HG03460 (cell line): ENCODE measurements around the gene CD40.

Experiments used
- ATAC-seq: cut with Tn5 transposase; IDR thresholded peaks from one replicate; pipeline ENCODE4 v1.9.1; 2021; ENCODE audit not compliant: unreplicated experiment

Gene CD40

GRCh38 chr20:46145713-46146112 is 27.6 kb downstream of the CD40 start:
- no peak for ATAC-seq

- ATAC-seq, result no peak
Observed at GRCh38 chr20:46148313-46149208, 30.4 kb downstream of the CD40 start.

GRCh38 chr20:46150943-46151342 is 32.8 kb downstream of the CD40 start:
- ATAC-seq, result no peak

DNA sequence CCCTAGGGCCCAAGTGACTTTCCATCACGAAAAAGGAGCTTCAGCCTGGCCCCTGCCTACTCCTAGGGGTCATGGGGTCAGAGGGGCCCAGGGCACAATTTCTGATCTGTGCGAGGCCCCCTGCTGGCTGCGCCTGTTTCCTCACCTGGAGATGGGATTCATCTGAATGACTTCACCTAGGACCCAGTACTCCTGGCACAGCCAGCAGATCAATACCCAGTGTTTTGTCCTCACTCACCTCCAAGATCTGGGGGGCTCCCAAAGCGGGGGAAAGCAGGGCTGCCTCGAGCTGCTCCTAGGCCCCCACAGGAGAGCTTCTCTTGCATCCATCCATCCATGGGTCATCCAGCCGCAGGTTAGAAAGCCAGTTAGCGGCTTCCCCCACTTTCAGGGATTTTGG is 33.8 kb downstream of the CD40 start:
- no peak for ATAC-seq

DNA sequence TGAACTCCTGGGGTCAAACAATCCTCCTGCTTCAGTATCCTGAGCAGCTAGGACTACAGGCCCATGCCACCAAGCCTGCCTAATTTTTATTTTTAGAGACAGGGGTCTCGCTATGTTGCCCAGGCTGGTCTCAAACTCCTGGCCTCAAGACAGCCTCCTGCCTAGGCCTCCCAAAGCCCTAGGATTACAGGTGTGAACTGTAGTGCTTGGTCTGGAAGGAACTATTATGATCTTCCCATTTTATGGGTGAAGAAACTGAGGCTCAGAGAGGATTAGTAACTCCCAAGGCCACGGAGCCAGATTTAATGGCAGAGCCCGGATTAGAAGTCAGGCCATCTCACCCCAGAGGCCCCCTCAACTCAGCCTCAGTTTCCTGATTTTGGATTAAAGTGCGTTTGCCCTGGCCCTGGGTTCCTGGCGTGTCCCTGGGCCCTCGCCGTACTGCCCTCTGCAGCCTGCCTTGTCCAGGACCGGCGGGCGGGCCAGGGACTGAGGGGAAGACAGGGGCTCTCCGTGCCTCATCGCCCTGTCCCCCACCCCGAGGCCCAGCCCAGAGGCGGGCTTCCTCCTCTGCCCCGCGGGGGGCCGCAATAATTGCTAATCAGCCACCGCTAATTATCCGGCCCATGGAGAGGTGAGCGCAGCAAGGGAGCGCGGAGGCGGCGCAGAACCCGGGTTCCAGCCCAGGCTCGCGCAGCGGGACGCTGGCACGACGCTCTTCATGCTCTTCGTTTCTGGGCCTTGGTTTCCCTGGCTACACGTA is 34.9 kb downstream of the CD40 start:
- no peak for ATAC-seq

DNA sequence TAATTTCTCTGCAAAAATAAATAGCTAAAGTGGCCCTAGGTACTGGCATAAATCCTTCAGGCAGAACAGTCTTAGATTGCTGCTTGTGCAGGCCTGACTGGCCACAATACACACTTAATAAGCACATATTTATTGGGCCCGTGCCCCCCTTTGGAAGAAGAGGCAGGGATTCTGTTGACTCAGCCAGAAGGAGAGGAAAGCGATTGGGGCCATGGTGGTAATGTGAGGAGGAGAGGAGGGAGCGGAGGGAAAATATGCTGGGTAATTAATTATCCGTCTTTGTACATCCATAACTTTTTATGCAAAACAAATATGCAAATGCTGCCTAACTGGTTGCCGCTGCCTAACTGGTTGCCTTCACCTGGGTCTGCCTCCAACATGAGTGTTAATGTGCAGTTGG is 36.2 kb downstream of the CD40 start:
- no peak for ATAC-seq

DNA sequence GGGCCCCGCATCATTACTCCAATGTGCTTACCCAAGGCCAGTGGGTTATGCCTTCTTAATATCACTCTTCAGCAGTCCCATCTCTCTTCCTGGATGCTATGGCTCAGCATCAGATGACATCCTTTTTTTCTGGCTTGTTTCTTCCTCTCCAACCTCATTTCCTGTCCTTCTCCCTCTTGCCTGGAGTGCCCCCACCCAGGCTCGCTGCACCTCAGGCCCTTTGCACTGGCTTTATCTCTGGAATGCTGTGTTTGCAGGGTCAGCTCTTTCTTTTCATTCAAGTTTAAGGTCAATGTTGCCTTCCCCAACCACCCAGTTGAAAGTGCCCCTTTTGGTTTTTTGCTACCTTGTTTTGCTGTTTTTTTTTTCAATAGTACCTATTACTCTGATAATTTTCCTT is 36.7 kb downstream of the CD40 start:
- ATAC-seq, result no peak

DNA sequence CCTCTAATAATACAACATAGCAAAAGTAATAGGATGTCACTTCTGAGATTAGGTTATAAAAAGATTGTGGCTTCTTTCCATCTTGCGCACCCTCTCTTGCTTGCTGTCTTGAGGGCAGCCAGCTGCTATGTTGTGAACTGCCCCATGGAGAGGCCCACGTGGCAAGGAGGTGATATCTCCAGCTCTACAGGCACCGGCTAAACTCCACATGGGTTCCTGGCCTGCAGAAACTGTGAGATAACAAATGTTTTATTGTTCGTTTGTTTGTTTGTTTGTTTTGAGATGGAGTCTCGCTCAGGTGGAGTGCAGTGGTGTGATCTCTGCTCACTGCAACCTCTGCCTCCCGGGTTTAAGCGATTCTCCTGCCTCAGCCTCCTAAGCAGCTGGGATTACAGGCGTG is 38.0 kb downstream of the CD40 start:
- no peak for ATAC-seq

DNA sequence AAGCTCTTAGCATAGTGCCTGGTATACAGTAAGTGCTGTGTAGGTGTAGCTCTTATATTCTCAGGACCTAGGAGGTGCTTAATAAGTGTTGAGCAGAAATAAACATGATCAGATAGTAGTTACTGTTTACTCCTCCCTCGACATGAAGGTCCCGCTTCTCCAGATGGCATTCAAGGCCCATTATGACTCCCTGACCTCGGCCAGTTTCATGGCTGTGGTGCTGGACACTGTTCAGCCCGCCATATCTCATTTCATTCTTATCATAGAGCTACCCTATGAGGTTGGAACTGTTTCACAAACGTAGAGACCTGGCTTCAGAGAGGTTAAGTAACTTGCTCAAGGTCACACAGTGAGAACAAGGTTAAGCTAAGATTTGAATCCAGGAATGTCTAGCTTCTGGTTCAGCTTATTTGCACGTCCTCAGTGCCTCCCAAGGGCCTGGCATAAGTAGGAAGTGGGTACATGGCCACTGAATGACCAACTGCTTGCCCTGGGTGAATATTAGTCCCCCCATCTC is 39.0 kb downstream of the CD40 start:
- no peak for ATAC-seq

DNA sequence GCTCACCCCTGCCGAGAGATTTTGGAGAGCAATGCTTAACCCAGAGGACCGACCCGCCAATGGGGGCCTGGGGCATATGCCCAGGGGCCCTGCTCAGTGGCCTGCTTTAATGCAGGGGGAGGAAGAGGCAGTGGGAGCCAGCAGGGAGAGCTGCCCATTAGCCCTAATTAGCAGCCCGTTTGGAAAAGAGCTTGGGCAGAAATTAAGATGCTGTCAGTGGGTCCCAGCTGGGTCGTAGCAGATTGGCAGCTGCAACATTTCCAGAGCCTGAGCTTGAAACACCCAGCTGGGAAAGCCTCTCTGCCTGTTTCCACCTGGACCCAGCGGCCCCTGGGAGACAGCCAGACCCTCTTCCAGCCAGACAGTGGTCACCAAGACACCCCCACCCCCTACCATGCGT is 39.5 kb downstream of the CD40 start:
- no peak for ATAC-seq

DNA sequence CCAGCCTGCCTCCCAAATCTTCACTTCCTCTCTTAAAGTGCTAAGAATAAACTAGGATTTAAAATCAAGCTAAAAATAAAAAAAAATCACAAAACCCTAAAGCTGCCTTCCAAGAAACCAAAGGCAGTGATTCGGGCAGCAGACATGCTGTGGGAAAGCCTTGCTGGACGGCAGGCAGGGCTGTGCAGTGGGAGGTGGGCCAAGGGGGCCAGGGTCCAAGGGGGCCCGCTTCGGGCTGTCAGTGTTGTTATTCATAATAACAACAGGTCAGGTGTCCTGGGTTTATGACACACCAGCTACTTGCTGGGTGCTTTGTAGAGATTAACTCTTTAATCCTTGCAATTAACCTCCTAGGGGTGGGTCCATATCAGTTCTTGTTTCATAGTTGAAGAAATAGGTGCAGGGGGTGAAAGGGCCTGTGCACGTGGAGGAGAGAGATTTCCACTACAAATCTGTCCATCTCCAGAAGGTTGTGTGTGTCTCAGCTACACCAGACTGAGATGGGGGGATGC is 40.4 kb downstream of the CD40 start:
- ATAC-seq, result no peak

DNA sequence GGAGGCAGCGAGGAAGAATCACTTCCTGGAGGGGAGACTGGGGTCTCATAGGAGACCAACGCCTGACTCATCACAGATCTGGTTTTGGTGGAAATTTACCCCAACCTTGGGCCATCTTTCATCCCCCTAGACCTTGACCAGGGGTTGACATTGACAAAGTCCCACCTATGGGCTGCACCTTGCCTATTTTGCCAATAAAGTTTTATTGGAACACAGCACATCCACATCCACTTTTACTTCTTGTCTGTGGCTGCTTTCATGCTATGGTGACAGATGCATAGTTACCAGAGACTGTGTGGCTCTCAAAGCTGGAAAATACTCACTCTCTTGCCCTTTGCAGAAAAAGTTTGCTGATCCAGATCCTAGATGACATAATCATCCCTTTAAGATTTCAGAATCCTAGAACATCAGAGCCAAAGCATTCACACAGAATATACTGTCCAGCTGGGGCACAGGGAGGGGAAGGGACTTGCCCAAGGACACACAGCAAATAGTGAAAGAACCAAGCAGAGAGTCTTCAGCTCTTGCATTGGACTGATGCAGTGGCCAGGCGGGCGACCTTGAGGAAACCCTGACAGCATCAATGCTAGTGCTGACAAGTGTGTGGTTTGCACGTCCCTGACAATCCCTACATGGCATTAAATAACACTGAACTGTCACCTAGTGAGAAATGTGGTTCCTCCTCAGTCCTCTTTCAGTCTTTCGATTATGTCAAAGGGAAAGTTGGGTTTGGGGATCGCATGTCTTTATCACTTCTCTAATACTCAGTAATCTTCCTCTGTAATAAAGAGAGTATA is 41.2 kb downstream of the CD40 start:
- no peak for ATAC-seq

DNA sequence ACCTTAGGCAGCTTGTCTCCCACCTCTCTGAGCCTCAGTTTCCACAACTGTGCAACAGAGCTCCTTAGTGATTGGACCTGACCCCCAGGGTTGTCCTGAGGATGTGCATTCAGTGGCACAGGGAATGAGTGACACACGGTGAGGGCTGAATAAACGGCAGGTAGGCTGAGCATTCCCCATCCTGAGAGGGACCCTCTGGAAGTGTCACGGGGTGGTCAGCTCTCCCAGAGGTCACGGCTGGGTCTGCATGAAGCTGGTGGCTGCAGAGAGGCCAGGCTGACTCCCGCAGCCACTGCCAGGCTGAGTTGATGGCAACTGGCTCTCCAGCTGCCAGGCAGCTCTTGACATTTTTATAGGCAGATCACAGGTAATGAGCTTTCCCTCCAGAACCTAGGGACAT is 42.5 kb downstream of the CD40 start:
- ATAC-seq, result no peak

DNA sequence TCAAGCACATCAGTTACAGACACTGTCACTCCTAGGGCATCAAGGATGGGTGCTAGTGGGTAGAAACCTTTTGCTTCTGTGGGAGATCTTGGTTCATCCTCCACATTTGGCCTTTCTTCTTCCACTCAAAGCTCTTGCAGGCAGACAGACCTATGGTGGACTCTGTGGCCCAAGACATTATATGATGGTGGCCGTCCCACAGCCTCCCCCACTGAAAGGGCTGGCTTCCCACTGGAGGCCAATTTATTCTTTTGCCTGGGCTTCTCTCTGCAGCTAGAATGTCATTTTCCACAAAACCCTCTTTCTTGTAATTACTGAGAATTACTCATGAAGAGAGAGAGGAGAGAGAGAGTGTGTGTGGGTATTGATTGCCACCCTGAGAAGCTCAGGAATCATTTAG is 43.8 kb downstream of the CD40 start:
- no peak for ATAC-seq

- no peak for ATAC-seq
Observed at GRCh38 chr20:46164254-46164653, 46.1 kb downstream of the CD40 start.

DNA sequence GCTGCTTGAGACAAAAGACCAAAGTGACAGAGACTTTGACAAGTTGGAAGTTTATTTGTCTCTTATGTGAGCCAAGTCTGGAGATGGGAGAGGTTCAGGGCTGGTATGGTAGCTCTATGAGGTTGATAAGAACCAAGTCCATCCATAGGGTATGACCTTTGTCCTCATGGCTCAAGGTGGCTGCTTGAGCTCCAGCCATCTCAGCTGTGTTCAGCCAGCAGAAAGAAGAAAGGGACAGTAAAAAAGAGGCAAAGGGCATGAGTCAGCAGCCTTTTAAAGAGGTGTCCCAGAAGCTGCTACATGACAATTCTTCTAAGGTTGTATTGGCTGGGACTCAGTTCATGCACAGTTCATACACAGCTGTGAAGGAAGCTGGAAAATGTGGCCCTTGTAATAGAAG is 49.0 kb downstream of the CD40 start:
- ATAC-seq, result no peak

DNA sequence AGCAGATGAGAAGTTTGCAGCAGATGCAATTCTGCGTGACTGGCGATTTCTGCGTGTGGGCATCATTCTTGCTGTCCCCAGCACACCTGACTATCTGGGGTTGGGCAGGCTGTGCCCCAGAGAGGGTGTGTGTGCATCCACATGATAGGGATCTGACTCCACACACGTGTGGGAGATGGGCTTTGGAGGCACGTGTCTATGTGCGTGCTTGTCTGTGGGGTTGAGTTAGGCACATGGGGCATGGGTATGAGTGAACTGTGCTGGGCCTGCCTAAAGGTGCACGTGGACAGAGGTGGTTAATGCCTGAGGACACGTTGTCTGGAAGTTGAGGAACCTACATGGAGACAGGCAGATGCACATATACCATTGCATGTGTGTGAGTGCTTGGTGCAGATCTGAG is 50.3 kb downstream of the CD40 start:
- ATAC-seq, result no peak

DNA sequence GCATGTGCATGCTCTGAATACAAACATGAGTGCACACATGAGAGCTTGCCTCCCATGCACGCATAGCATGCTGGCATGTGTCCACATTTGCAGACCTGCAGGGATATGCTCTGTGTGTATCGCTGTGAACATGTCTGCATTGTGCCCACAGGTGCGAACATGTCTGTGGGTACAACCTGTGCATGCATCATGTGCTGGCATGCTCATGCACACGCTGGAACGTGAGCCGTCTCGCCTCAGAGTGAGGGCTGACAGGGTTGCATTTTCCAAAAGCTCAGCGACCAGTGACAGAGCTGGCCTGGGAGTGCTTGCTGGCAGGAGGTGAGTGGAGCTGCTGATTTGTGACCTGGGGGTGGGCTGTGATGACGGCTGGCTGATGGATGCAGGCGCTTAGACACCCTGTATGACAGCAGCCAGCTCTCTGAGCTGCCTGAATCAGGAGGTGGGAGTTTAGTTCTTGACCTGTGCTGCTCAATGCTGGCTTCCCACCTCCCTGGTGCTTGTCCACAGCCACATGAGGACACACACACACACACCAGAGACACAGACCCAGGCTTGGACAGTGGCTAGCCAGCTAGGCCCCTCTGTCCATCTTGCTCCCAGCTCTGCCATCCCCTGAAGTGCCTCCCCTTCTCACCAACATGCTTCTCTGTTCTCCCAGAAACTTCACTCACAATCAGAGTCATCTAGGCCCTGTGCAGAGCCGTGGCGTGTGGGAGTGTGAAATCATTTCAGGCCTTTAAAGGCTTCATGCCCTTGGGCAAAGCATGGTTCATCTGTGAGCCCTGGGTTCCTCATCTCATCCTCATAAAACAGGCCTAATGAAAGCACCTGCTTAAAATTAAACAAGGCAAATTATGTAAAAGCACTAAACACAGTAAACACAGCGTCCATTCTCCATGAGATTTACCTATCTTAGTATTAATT is 51.4 kb downstream of the CD40 start:
- ATAC-seq, result no peak

GRCh38 chr20:46171476-46171875 is 53.4 kb downstream of the CD40 start:
- ATAC-seq, result no peak

DNA sequence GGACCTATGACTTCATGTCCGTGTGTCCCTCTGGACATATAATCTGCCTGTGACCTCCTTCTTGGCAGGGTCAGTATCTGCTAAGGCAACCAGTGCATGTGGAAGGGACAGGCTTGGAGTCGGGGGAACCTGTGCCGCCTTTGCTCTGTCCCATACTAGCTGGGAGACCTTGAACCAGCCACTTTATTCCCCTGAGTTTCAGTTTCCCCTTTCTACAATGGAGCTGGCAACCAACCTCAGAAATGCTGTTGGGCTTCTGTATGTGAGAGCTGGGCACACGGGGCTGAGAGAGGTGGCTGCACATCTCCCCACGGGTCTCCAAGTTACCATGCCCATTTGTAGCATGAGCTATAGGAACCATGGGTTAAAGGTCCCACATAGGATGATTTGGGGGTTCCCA is 53.8 kb downstream of the CD40 start:
- no peak for ATAC-seq
